HG02870 (cell line): ENCODE results near the gene TRIM14.
"Not testable (repeated sequence)": the region's sequence is repeated elsewhere in the genome, so short reads cannot be mapped to it uniquely, and the experiment has no call there.

Source experiments
- ATAC-seq: cut with Tn5 transposase; IDR thresholded peaks from one replicate; pipeline ENCODE4 v1.9.1; 2021; ENCODE audit warnings: mild to moderate bottlenecking, moderate library complexity; ENCODE audit not compliant: unreplicated experiment

TRIM14 gene

GRCh38 chr9:98085058-98085457 lies 34.0 kb downstream of the TRIM14 start:
- no peak for ATAC-seq

DNA sequence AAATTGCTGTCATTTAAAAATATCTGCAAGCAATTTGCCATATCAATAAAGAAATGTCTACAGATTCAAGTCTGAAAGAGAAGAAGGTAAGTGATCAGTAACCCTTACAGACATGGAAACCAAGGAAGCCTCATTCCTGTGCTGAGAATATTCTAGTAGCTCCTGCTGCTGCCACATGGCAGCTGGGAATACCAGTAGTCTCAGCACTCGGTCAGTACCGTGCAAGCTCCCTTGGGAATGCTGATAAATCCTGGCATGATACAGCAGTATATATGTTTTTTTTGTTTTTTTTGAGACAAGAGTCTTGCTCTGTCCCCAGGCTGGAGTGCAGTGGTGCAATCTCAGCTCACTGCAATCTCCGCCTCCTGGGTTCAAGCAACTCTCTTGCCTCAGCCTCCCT lies 34.6 kb downstream of the TRIM14 start:
- no peak for ATAC-seq

DNA sequence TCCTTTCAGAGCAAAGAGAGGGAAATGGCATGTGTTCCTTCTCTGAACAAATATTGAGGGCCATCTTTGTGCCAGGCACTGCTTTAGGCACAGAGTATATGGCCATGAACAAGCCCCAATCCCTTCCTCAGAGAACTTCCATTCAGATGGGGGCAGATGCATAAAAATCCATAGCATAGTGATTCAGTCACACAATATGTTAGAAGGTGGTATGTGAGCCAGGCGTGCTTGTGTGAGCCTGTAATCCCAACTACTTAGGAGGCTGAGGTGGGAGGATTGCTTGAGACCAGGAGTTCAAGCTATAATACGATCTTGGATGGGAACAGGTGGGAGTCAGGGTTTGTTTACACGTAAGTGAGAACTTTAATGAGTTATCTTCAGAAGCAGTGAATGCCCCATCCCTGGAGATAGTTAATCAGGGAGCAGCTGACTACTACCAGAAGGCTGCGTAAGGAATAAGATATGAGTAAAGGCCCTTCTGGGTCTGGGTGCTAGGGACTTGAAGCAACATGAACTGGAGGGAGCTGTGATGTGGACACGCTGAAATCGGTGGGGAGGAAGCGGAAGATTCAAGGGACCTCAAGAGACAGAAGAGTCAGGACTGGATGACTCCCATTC lies 35.3 kb downstream of the TRIM14 start:
- no peak for ATAC-seq

DNA sequence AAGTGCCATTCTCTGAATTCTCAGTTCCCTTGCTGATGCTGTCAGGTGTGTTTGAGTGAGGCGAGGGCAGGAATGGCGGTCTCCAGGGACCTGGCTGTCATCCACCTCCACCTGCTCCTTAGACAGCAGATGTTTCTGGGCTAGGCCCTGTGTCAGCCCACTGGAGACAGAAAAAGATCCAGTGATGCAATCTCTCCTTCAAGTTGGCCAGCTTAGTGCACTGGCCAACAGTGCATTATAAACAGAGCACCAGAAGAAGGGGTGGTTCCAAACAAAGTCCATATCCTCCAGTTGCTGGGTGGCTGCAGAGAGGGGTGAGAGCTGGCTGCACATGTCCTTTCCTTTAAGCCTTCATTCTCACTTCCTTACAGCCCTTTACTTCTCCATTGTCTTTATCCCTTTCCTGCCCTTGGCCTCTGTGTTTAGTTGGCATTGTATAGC lies 35.9 kb downstream of the TRIM14 start:
- ATAC-seq = no peak

GRCh38 chr9:98081477-98082219 lies 37.4 kb downstream of the TRIM14 start:
- no peak for ATAC-seq

DNA sequence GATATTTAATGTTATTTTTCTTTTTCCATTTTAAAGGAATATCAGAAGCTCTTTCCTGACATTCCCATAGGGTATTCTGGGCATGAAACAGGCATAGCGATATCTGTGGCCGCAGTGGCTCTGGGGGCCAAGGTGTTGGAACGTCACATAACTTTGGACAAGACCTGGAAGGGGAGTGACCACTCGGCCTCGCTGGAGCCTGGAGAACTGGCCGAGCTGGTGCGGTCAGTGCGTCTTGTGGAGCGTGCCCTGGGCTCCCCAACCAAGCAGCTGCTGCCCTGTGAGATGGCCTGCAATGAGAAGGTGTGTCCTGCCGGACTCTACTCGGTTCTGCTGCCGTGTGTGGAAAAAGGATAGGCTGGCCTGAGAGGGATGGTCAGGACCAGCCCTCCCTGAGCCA lies 38.2 kb downstream of the TRIM14 start:
- ATAC-seq = no peak

DNA sequence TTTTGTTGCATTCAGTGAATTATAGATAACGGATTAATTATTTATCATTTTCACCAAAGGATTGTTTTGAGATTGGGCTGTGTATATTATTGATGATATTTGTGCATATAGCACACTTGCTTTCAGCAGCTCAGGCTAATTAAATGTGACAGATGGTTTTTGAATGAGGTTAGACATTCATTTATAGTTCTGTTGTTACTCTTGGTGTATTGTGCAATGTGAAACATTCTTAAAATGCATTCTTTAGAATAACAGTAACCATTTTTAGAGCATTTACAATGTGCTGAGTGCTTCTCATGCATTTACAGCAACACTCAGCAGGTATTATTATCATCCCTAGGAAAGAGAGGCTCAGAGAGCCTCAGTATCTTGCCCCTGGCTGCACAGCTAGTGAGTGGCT lies 38.7 kb downstream of the TRIM14 start:
- no peak for ATAC-seq

- ATAC-seq = no peak
These were observed 40.1 kb downstream of the TRIM14 start for GRCh38 chr9:98078895-98079294.

DNA sequence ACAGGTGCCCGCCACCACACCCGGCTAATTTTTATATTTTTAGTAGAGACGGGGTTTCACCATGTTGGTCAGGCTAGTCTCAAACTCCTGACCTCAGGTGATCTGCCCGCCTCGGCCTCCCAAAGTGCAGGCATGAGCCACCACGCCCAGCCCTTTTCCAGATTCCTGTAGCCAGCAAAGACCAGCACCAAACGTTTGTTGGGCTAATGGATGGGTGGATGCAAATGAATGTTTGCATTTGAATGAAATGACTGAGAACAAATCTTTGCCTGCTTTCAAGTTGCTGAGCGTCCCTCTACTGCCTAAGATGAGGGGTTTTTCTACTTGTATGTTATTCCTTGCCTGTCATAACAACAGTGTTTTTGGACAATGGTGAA lies 42.5 kb downstream of the TRIM14 start:
- not testable (repeated sequence) for ATAC-seq

DNA sequence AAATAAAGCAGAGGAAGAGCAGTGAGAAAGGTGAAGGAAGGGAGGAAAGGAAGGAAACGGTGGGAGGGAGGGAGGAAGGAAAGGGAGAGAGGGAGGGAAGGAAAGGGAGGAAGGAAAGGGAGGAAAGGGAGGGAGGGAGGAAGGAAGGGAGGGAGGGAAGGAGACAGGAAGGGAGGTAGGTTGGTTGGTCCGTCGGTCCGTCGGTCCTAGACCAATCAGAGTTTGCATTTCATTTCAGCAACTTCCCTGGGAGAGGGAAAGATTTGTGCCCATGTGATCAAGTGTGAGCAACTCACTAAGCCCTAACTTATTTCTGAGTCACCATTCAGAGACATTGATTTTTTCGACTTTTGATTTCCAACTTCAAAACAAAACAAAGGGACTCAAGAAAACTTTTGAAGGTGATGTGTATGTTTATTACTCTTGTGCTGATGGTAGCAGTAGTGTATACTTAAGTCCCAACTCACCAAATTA lies 43.7 kb downstream of the TRIM14 start:
- no peak for ATAC-seq

DNA sequence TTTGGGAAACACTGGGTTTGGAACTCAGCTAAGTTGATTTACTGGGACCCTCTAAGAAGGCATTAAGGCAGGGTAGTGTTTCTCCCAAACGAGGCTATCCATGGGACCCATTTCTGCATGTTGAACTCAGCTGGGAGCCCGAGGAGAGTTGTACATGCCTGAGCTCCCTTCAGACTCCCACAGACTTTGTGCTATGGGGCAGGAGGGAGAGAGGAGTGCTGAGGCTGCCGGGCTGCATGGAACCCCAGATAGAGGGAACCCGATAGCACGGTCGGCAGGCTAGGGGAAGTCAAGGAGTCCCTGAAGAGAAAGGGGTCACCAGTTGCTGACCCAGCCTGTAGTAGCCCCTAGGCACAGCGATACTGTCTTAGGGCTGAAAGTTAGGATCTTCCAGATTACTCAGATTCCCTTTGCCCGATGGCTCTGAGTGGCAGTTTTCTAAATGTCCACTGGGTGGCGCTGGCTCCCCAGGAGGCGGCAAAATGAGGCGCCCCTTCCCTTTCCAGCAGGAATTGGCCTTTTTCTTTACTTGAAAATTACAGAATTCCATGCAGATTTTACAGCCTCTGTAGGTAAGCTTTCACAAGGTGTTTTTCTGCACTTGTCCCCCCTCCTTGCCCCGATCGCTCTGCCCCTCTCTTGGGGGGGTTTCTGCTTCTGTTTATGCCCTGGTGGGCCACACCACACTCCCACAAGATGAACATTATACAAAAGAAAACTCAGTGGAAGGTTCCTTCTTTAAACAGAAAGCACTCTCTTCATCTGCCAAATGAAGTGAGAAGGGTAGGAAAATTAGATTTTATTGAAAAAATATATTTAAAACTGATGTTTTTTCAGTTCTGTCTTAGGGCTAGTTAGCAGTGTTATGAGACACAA lies 44.7 kb downstream of the TRIM14 start:
- no peak for ATAC-seq

GRCh38 chr9:98071737-98072136 lies 47.3 kb downstream of the TRIM14 start:
- no peak for ATAC-seq

GRCh38 chr9:98070704-98071103 lies 48.3 kb downstream of the TRIM14 start:
- no peak for ATAC-seq

DNA sequence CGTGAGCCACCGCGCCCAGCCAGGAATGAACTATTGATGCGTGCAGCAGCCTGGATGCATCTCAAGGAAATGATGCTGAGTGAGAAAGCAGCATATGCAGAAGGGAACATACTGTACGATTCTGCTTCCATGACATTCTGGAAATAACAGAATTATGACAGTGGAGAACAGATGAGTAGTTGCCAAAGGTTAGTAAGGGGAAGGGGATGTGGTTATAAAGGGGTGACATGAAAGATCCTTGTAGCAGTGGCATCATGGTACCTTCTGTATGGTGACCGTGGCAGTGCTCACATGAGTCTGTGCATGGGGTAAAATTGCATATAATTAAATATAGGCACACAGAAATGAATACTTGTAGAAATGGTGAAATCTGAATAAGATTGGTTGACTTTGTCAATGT lies 49.5 kb downstream of the TRIM14 start:
- ATAC-seq = no peak

GRCh38 chr9:98067184-98067583 lies 51.8 kb downstream of the TRIM14 start:
- ATAC-seq = no peak

- ATAC-seq = no peak
These were observed 52.8 kb downstream of the TRIM14 start for GRCh38 chr9:98066235-98066634.

DNA sequence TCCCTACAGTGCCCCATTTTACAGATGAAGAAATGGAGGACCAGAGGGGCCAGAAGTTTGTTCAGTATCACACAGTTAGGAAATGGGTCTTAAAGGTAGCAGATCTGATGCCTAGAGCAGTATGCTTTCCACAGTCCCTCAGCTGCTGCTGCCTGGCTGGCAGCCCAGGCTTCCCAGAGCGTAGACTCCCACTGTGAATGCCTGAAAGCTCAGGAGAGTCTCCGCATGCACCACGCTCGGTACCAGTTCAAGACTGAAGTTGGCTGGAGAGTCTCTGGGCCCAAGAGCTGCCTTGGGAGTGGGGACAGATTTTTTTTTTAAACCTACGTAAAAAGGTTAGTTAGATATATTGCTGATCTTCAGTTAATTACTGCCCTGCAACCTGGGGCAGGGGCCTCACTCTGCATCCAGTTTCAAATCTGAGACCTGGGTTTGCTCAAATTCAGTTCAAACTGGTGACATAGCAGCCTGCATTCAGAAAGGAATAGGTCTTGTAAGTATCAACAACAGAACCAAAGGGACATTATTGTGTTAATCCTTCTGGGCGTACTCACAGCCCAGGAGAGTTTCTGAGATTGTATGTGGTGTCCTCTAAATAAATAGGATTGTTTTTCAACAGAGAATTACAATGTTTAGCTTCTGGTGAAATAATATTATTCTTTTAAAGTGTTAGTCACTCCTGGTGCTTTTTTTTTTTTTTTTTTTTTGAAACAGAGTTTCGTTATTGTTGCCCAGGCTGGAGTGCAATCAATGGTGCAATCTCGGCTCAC lies 54.2 kb downstream of the TRIM14 start:
- no peak for ATAC-seq

DNA sequence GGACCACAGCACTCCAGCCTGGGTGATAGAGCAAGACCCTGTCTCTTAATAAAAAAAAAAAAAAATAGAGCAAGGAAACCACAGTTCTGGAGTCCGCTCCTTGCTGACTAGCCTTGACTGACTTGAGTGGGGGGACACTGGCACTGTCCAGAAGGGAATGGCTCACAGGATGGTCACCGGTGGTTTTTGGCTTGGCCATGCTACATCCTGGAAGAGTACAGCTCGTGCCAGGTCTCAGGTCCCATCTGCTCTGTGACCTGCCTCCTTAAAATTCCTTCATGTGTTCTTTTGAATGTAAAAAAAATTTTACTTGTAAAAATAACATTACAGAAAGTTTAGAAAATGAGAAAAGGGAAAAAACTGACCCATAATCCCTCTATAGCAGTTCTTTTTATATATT lies 56.9 kb downstream of the TRIM14 start:
- no peak for ATAC-seq

DNA sequence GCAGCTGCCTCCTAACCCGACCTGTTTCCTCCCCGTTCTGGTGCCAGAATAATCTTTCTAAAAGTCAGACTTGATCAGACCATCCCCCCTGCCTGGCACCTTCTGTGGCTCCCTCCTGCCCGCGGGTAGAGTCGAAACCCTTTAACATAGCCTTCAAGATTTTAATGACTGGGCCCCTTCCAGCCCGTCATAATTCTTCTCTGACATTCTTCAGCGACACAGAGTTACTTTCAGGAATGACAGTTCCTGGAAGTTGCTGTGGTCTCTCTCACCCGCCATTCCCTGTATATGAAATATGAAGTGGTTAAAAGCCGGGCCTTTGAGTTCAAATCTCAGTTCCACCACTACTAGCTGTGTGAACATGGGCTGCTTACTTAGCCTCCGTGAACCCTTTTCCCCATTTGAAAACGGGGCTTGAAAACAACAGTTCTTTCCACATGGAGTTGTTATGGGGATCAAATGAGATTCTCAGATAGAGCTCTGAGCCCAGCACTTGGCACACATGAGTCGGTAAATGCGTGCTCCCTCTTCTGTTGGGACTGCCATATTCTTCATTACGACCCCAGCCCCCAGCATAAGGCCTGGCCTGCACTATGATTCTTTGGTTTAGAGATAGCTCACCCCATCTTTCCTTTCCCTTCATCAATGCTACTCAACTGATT lies 61.8 kb downstream of the TRIM14 start:
- ATAC-seq = no peak
